ENCODE measurements around the gene GMPR2. TPM values are rescaled to one million over a fixed set of nuclear protein-coding genes. Genes with fewer than 3 reads are reported as not detected.

GMPR2 gene
- total RNA-seq, 1 donor from 2014 or later = 61.7 TPM

DNA sequence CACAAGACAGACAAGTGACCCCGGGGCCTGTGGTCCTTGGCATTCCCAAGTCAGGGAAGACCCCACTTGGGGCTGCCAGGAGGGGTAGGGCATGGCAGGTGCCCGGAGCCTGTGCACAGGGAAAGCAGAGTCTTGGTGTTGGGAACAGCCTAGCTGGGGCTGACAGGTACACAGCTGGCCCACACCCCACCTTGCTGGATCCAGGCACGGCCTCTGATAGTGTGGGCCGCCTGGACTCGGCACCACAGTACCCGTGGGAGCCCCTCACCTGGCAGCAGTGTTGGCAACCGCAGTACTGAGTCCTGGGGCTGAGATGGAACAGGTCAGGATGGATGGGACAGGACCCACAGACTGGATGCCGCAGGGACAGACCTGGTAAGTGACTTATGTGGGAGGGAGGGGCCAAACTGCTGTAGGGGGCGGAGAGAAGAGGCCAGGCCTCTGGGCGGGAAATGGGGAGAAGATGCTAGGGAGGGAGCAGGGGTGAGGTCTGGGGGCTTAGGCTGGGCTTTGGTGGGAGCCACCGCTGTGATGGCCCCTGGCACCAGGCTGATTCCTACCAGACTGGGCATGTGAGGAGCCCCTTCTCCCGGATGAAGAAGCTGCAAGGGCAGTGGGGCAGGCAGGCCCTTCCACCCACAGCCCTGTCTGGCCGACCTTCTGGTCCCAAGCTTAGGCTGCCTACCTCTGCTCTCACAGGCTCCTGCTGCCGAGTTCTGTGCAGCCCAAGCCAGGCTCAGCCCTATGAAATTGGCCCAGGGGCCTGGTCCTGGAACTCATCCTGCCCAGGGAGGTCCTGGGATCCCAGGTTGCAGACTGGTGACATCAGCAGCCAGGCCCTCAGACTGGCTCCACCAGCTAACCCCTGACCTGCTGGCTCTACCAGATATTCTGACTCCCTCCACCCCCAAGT, 30.3 kb downstream of the GMPR2 start, which contains the start of gene TGM1:
Gene TGM1, minus strand, starts transcription at position 357 of the 913 bp plus-strand sequence. CDS start 825 bp downstream, outside the sequence.
- Mint-ChIP-seq H3K4me1 (ENCODE audit: unreplicated experiment) (peaks cover 13% of the 10 kb centered on the region), H3K4me3 (ENCODE audit: unreplicated experiment) (no peak within 1 kb of the TSS), H3K27me3 (ENCODE audit: unreplicated experiment) (no peaks in the 10 kb centered on the region), H3K9me3 (ENCODE audit: unreplicated experiment) (no peaks in the 10 kb centered on the region), H3K27ac (ENCODE audit: unreplicated experiment) (no peak within 1 kb of the TSS), H3K36me3 (ENCODE audit: unreplicated experiment) (peaks cover 9% of the 10 kb centered on the region)
- TF ChIP-seq, protein P1, sequence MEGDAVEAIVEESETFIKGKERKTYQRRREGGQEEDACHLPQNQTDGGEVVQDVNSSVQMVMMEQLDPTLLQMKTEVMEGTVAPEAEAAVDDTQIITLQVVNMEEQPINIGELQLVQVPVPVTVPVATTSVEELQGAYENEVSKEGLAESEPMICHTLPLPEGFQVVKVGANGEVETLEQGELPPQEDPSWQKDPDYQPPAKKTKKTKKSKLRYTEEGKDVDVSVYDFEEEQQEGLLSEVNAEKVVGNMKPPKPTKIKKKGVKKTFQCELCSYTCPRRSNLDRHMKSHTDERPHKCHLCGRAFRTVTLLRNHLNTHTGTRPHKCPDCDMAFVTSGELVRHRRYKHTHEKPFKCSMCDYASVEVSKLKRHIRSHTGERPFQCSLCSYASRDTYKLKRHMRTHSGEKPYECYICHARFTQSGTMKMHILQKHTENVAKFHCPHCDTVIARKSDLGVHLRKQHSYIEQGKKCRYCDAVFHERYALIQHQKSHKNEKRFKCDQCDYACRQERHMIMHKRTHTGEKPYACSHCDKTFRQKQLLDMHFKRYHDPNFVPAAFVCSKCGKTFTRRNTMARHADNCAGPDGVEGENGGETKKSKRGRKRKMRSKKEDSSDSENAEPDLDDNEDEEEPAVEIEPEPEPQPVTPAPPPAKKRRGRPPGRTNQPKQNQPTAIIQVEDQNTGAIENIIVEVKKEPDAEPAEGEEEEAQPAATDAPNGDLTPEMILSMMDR (IDR thresholded peaks at IDR 0.05) = no peak
- no peak for DNase-seq (ENCODE audit: extremely low spot score, unreplicated experiment)

DNA sequence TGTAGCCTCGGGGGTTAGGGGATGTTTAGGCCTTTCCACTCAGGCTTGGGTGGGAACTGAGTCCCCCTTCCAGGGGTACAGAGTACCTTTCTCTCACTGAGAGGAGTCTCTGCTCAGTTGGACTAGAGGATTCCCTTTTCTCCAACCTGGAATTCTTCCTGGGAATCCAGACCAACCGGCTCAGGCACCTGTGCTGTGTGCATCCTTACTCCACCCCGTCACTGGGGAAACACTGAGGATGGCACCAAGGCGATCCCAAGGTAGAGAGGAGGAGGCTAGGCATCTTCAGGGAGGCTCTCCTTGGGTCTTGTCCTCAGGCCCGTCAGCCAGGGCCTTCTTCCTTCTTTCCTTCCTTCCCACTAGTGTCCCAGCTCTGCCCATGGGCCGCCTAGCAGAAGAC, 31.1 kb downstream of the GMPR2 start:
- peaks cover 8% of the 10 kb centered on the region for H3K4me1 Mint-ChIP-seq (ENCODE audit: unreplicated experiment)
- H3K36me3 Mint-ChIP-seq (ENCODE audit: unreplicated experiment) = peaks cover 9% of the 10 kb centered on the region
- H3K27ac Mint-ChIP-seq (ENCODE audit: unreplicated experiment) = no peak overlapping the region
- no peaks in the 10 kb centered on the region for H3K9me3 Mint-ChIP-seq (ENCODE audit: unreplicated experiment)
- no peak for DNase-seq (ENCODE audit: extremely low spot score, unreplicated experiment)
- TF ChIP-seq, protein P1 (IDR thresholded peaks at IDR 0.05) = no peak
- H3K27me3 Mint-ChIP-seq (ENCODE audit: unreplicated experiment) = no peaks in the 10 kb centered on the region
- H3K4me3 Mint-ChIP-seq (ENCODE audit: unreplicated experiment) = no peak overlapping the region

DNA sequence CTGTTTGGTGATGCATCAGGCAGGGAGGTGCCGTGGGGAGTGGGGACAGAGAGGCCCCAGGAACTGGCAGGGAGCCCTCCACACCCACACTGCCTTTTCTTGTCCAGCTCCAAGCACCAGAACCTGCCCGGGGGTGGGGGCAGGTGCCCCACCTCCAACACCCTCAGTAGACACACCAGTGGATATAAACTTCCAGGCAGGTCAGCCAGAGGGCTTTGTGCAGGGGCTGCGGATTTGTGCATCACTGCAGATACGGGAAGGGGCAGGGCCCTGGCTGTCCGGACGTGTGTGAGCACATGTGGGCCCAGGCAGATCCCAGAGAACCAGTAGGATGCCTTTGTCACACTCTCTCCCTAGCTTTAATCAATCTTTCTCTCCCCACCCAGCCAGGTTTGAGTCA, 31.6 kb downstream of the GMPR2 start:
- DNase-seq (ENCODE audit: extremely low spot score, unreplicated experiment) = no peak
- TF ChIP-seq, protein P1 (IDR thresholded peaks at IDR 0.05) = no peak
- Mint-ChIP-seq H3K4me3 (ENCODE audit: unreplicated experiment) (no peak overlapping the region), H3K4me1 (ENCODE audit: unreplicated experiment) (peaks cover 3% of the 10 kb centered on the region), H3K36me3 (ENCODE audit: unreplicated experiment) (peaks cover 9% of the 10 kb centered on the region), H3K27ac (ENCODE audit: unreplicated experiment) (no peak overlapping the region), H3K27me3 (ENCODE audit: unreplicated experiment) (no peaks in the 10 kb centered on the region), H3K9me3 (ENCODE audit: unreplicated experiment) (no peaks in the 10 kb centered on the region)

DNA sequence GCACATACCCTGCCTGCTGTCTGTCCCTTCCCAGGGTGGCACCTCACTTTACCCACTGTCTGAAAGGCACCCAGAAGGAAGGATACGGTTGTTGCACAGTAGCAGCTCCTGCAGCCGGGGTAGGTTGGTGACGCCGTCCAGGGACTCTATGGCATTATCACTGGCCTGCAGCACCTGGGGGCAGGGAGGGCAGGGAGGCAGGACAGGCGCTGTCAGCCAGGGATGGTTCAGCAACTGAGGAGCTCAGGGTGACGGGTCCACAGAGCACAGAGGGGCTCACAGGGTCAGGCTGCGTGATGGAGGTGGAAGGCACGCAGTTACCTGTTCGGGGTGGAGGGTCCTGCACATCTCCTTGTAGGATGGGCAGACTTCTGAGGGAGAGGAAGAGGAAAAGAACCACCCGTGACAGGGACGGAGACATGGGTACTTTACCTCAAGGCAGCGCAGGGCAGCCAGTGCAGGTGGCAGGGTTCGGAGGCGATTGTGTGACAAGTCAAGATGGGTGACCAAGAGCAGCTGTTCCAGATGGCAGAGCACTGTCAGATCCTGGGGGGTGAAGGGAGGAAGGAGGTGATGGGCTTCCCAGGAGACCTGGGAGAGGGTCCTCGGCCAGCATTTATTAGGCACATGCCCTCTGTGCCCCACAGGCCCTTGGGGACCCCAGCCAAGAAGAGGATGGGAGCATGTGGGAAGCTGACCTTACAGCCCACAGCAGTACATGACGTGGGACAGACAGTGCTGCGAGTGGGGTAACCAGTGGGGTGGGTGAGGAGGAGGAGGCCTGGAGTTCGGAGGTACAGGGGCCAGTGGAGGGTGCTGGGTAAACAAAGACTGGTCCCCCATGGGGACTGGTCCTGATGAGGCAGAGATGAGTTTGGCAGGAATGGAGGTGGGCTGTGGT, 33.9 kb downstream of the GMPR2 start:
- TF ChIP-seq, protein P1 (IDR thresholded peaks at IDR 0.05) = no peak
- no peaks in the 10 kb centered on the region for H3K27me3 Mint-ChIP-seq (ENCODE audit: unreplicated experiment)
- DNase-seq (ENCODE audit: extremely low spot score, unreplicated experiment) = no peak
- no peaks in the 10 kb centered on the region for H3K9me3 Mint-ChIP-seq (ENCODE audit: unreplicated experiment)
- no peak overlapping the region for H3K27ac Mint-ChIP-seq (ENCODE audit: unreplicated experiment)
- H3K36me3 Mint-ChIP-seq (ENCODE audit: unreplicated experiment) = peaks cover 9% of the 10 kb centered on the region
- no peak overlapping the region for H3K4me3 Mint-ChIP-seq (ENCODE audit: unreplicated experiment)
- H3K4me1 Mint-ChIP-seq (ENCODE audit: unreplicated experiment) = peaks cover 3% of the 10 kb centered on the region

All from osteocyte (in vitro differentiated cells).